ENCODE measurements around the gene MPC1. TPM values are rescaled to one million over a fixed set of nuclear protein-coding genes. Genes with fewer than 3 reads are reported as not detected.
A peak's percentile ranks its signal among the peaks of the same experiment; 100 is the strongest.
"Not testable (repeated sequence)": the region's sequence is repeated elsewhere in the genome, so short reads cannot be mapped to it uniquely, and the experiment has no call there.

Gene MPC1
- total RNA-seq, 1 experiment from 2014 or later: 34.6 TPM

DNA sequence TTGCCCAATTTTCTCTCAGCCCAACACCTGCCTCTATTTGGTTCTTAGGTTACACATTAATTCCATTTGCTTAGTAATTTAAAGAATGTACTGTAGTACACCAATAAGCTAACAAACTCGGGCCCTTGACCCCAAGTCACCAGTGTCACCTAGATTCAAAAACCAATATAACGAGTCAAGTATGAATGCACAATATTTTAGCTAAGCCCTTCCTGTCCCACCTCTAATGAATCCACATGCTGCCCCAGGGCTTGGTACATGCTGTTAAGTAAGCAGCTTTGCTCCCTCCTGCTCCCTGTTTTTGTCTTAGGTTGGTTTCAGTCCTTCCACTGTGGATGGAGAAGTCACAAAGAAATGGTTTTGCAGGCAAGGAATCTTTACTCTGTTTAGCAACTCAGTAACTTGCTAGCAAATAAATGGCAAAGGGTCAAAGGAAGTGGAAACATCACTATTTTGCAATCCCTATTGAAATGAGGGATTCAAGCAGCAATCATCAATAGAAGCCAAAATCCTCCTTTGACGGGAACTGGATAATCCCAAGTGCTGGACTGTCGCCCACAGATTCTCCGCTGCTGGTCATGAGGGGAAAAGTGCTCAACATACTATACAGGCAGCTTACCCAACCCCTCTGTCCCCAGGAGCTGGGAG, 5.0 kb upstream of the MPC1 start:
- in situ Hi-C loops (cut with HindIII; ENCODE audit: low pct_unique_long_range_greater_than_20kb, low sequenced_read_pairs): no loop called here
- DNase-seq (ENCODE audit: low read depth, low spot score): no peak

DNA sequence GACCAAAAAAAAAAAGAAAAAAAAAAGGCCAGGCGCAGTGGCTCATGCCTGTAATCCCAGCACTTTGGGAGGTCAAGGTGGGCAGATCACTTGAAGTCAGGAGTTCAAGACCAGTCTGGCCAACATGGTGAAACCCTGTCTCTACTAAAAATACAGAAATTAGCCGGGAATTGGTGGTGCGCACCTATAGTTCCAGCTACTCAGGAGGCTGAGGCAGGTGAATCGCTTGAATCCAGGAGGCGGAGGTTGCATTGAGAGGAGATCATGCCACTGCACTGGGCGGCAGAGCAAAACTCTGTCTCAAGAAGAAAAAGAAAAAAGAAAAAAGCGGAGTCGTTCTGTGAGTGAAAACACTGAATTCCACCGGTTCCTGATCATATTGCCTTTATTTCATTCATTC, 4.4 kb upstream of the MPC1 start:
- DNase-seq (ENCODE audit: low read depth, low spot score); in situ Hi-C loops (cut with HindIII; ENCODE audit: low pct_unique_long_range_greater_than_20kb, low sequenced_read_pairs): not testable (repeated sequence)

DNA sequence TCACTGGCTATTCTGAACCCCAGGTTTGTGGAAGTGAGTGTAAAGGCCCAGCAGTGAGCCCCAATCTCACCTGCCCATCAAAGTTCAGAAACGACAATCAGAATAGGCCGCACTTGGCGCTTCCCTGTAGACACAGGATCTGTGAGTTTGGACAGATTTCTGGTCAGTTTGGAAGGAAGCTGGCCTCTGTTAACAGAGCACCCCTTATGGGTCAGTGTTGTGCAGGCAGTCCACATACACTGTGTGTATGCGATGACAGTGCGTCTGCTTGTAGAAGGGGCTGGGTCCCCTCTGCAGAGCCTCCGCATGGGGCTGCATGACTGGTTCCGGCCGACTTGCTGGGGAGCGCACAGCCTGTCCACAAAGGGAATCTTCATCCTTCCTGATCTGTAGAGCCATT, 3.4 kb upstream of the MPC1 start:
- no peak for DNase-seq (ENCODE audit: low read depth, low spot score)
- in situ Hi-C loops (cut with HindIII; ENCODE audit: low pct_unique_long_range_greater_than_20kb, low sequenced_read_pairs): no loop called here

DNA sequence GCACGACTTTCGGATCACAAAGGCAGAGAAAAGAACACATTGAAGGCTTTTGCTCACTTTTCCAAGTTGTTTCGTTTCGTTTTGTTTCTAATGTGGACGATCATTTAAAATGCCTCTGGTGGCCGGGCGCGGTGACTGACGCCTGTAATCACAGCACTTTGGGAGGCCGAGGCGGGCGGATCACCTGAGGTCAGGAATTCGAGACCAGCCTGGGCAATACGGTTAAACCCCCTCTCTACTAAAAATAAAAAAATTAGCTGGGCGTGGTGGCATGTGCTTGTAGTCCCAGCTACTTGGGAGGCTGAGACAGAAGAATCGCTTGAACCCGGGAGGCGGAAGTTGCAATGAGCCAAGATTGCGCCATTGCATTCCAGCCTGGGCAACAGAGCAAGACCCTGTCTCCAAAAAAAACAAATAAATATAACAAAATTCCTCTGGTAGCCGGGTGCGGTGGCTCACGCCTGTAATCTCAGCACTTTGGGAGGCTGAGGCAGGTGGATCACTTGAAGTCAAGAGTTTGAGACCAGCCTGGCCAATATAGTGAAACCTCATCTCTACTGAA, 1.1 kb upstream of the MPC1 start:
- DNase-seq (ENCODE audit: low read depth, low spot score); in situ Hi-C loops (cut with HindIII; ENCODE audit: low pct_unique_long_range_greater_than_20kb, low sequenced_read_pairs): not testable (repeated sequence)

DNA sequence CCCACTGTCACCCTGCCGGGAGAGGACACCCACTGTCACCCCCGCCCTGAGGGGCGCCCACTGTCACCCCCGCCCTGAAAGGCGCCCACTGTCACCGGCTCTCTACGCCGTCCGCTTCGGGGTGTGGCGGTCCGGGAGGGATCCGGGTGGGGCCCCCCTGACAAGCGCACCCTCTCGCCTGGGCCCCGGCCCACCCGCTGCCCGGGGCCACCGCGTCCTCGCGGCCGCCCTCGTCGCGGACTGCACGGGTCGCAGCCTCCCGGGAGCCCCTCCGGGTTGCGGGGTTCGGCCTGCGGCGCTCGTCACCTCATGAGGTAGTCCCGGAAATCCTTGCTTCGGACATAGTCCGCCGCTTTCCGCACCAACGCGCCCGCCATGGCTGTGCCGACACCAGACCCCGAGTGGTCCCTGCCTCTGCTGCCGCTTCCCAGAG, 224 bp downstream of the MPC1 start:
- in situ Hi-C loops (cut with HindIII; ENCODE audit: low pct_unique_long_range_greater_than_20kb, low sequenced_read_pairs): no loop called here
- no peak for DNase-seq (ENCODE audit: low read depth, low spot score)

DNA sequence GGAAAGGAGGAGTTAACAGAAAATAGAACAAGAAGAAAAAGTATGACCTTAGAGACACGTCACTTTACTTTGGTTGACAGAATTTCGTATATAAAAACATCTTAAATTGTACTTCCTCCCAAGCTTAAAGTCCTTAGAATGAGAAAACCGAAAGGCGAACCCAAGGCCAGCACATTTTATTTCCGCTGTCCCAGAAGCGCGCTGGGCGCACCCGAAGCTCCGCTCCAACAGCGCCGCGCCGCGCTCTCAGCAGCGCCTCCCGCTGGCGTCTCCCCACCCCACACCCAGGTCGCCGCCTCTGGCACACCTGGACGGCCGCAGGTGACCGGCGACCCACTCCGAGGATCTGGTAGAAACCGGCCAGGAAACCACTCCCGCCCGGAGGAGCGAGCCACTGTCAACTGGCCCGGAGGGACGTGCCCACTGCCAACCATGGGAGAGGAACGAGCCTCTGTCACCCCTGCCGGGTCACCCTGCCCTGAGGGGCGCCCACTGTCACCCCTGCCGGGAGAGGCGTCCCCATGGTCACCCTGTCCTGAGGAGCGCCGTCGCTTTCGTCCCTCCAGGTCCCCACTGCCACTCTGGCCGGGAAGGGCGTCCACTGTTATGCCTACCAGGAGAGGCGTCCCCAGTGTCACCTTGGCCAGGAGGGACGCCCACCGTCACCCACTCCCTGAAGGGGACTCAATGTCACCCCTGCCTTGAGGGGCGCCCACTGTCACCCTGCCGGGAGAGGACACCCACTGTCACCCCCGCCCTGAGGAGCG, 824 bp downstream of the MPC1 start:
- in situ Hi-C loops (cut with HindIII; ENCODE audit: low pct_unique_long_range_greater_than_20kb, low sequenced_read_pairs): no loop called here
- peak; percentile 52 for DNase-seq (ENCODE audit: low read depth, low spot score)

DNA sequence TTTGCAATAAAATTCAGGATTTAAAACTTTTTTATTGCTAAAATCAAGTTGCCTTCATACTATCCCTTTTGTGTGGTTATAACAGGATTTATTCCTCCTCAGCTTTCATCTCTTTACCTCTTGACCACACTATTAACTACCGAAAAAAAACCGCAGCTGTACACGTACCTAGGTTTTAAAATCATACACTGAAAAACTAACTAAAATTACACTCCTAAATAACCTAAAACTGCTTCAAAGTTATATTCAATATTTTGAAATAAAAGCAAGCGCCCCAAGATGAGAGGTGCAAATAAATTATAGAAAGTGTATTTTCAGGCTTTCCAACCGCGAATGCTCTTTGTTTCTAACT, 1.4 kb downstream of the MPC1 start:
- in situ Hi-C loops (cut with HindIII; ENCODE audit: low pct_unique_long_range_greater_than_20kb, low sequenced_read_pairs): no loop called here
- no peak for DNase-seq (ENCODE audit: low read depth, low spot score)

DNA sequence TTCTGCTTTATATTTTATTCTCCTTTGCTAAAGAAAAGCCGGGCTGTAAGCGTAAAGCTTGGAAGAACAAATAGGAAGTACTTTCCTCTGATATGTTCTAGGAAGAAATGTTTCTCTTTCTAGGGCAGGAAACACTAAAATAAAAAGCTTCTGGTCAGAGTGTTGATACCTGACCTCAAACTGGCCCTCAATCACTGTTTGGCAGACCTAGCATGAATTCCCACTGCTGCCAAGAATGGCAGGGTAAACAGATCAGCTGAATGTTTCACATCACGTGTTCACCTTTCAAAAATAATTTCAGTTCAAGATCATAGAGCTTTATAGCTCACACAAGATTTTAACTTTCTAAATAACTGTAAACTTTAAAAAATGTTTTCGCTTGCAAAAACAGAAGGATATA, 2.9 kb downstream of the MPC1 start:
- DNase-seq (ENCODE audit: low read depth, low spot score): no peak
- in situ Hi-C loops (cut with HindIII; ENCODE audit: low pct_unique_long_range_greater_than_20kb, low sequenced_read_pairs): no loop called here

DNA sequence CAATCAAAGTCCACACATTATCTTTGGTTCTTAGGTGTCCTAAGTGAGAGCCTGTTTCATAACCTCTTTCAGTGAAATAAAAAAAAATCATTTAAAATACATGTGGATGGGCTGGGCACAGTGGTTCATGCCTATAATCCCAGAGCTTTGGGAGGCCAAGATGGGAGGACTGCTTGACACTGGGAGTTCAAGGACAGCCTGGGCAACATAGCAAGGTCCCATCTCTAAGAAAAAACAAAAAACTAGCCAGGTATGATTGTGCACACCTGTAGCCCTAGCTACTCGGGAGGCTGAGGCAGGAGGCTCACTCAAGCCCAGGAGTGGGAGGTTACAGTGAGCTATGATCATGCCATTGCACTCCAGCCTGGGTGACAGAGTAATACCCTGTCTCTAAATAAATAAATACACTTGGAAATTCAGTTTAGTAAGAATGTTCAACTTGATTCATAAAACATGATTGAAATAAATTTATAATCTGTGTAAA, 3.6 kb downstream of the MPC1 start:
- no peak for DNase-seq (ENCODE audit: low read depth, low spot score)
- in situ Hi-C loops (cut with HindIII; ENCODE audit: low pct_unique_long_range_greater_than_20kb, low sequenced_read_pairs): no loop called here

DNA sequence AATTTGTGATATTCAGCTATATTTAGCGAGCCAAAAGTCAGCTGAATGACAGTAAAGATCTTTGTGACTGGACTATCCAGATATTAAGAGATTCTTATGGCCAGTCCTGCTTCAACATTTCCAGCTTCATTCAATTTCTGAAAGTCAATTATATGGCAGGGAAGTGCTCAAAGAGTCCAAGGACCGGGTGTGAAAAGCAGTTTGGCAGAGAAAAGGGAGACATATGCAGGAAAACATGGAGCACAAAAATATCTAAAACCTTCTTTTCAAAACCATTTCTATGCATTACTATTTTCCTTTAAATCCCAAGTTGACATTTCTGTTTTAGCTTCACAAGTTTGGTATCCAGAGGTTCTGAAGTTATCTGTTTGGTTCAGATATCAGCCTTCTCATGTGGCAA, 5.0 kb downstream of the MPC1 start:
- in situ Hi-C loops (cut with HindIII; ENCODE audit: low pct_unique_long_range_greater_than_20kb, low sequenced_read_pairs): no loop called here
- DNase-seq (ENCODE audit: low read depth, low spot score): no peak

DNA sequence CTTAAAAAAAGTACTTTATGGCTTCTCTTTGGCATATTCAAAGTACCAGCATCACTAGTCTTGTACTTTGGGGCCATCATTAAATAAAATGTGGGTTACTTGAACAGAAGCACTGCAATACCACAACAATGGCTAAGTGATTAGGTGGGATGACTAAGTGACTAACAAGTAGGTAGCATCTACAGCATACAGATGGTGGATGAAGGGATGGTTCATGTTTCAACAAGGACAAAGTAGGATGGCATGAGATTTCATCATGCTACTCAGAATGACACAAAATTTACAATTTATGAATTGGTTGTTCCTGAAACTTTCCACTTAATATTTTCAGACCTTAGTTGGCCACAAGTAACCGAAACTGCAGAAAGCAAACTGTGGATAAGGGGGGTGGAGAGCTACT, 7.7 kb downstream of the MPC1 start:
- DNase-seq (ENCODE audit: low read depth, low spot score): no peak
- in situ Hi-C loops (cut with HindIII; ENCODE audit: low pct_unique_long_range_greater_than_20kb, low sequenced_read_pairs): no loop called here

DNA sequence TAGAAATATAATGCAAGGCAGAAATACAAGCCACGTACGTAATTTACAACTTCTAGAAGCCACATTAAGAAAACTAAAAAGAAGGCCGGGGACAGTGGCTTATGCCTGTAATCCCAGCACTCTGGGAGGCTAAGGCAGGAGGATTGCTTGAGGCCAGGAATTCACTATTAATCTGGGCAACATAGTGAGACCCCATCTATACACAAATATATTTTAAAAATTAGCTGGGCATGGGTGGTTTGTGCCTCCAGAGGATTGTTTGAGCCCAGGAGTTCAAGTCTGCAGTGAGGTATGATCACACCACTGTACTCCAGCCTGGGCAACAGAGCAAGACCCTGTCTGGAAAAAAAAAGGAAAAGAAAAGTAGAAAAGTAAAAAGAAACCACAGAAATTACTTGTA, 12.3 kb downstream of the MPC1 start:
- in situ Hi-C loops (cut with HindIII; ENCODE audit: low pct_unique_long_range_greater_than_20kb, low sequenced_read_pairs): no loop called here
- no peak for DNase-seq (ENCODE audit: low read depth, low spot score)

DNA sequence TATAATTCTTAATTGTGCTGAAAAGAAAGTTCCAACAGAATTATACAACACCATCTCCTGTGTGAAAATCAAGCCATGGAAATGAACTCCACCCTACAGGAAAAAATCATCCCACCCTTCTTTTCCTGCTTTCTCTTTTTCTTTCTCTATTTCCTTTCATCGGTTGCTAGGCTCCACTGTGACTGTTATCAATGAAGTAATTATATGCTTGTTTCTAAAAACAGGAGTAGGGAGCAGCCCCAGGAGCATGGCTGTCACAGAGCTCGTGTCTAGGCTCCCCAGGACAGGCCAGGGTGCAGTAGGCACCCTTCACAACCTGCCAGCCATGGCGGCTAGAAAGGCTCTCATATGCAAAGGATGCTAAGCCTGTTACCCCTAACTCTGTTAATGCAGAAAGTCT, 13.0 kb downstream of the MPC1 start:
- in situ Hi-C loops (cut with HindIII; ENCODE audit: low pct_unique_long_range_greater_than_20kb, low sequenced_read_pairs): no loop called here

DNA sequence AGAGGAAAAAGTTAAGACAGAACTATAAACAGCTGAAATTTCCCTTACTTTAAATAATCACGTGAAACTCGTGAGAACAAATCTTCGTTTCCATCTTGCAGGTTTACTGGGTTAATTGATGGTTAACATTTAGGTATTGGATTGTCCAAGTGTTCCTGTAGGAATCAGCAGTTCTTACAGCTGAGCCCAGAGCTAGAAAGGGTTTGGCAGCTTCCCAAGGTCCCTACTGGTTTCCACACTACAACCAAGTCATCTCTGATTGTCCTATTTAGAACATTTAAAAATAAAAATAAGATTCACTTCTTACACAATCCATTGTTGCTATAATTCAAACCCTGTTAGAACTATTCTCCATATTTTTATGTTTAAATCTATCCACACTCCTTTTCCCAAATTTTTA, 15.8 kb downstream of the MPC1 start:
- DNase-seq (ENCODE audit: low read depth, low spot score): no peak
- in situ Hi-C loops (cut with HindIII; ENCODE audit: low pct_unique_long_range_greater_than_20kb, low sequenced_read_pairs): no loop called here

More for the DNA sequence above, 13.0 kb downstream of the MPC1 start:
- DNase-seq (ENCODE audit: low read depth, low spot score): no peak

DNA sequence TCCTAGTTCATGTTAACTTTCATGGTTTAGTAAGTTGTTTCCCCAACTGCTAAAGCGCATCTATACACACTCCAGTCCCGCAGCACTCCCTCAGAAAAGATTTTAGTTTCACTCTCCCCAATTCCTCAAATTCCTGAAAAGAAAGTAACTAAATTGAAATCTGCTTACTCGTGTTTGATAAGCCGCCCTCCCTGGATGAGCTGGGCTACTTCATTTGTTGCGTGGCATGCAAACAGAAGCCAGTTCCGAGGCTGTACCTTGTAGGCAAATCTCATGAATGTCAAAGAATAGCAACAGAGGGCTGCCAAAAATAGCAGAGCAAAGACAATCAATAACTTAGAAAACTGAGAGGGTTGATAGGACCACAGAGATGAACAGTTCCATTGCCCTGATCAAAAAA, 16.9 kb downstream of the MPC1 start:
- in situ Hi-C loops (cut with HindIII; ENCODE audit: low pct_unique_long_range_greater_than_20kb, low sequenced_read_pairs): no loop called here
- no peak for DNase-seq (ENCODE audit: low read depth, low spot score)

DNA sequence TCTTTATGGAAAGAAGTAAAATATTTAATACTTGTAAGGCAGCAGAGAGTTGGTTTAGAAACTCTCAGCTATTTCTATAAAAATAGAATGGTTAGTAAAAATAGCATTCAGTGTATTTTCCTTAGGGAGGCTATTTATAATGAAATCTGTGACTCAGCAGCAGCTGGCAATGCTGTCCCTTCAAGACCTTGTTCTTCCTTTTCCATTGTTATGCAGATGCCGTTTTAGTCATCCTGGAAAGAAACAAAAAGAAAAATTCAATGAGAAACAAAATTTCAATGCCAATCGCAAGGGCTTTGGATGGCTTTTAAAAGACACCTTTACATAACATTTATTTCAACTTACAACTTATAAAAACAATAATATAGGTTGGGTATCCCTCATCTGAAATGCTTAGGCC, 17.5 kb downstream of the MPC1 start:
- in situ Hi-C loops (cut with HindIII; ENCODE audit: low pct_unique_long_range_greater_than_20kb, low sequenced_read_pairs): no loop called here
- DNase-seq (ENCODE audit: low read depth, low spot score): no peak

DNA sequence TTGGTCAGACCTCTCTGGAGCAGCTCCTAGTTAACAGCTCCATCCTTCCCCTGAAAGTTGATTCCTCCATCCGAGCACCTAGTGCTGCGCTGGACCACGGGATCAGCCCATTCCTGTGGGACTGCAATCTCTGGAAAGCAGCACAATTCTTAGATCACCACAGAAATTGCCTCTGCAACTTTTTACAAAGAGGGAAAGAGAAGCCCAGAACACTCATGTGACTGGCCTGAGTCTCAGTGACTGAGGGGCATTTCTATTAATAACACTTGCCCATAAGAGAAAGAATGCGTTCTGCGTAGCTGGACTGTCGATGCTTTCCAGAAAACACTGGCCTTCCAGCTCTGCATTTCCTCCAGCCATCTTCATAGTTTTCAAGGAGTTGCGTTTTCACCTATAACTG, 18.3 kb downstream of the MPC1 start:
- peak; percentile 15 for DNase-seq (ENCODE audit: low read depth, low spot score)
- in situ Hi-C loops (cut with HindIII; ENCODE audit: low pct_unique_long_range_greater_than_20kb, low sequenced_read_pairs): no loop called here

DNA sequence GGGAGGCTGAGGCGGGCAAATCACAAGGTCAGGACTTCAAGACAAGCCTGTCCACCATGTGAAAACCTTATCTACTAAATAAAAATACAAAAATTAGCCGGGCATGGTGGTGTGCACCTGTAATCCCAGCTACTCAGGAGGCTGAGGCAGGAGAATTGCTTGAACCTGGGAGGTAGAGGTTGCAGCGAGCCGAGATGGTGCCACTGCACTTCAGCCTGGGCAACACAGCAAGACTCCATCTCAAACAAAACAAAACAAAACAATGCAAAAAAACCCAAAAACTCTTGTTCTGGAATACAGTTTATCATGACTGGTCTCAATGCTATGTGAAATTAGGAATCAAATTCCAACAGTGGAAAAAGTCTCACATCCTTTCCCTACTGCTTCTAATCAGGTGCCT, 20.3 kb downstream of the MPC1 start:
- DNase-seq (ENCODE audit: low read depth, low spot score); in situ Hi-C loops (cut with HindIII; ENCODE audit: low pct_unique_long_range_greater_than_20kb, low sequenced_read_pairs): not testable (repeated sequence)

DNA sequence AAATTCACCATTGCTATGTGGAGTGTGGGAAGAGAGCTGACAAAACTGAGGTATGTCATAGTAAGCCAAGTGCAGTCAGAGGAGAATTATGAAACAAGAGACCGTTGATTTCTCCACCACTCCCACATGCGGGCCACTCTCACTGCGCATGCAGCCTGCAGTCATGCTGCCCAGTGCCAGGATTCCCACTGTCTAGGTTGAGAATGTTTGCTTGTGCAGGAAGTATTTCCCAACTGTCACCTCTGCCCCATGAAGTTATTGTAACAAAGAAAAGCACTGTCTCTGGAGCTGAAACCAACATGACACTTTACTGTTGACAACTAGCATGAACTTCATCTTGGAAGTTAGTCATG, 21.7 kb downstream of the MPC1 start:
- in situ Hi-C loops (cut with HindIII; ENCODE audit: low pct_unique_long_range_greater_than_20kb, low sequenced_read_pairs): no loop called here
- no peak for DNase-seq (ENCODE audit: low read depth, low spot score)

Data from SK-MEL-5 (cell line).